HAP-1 (cell line): ENCODE data around the gene CDC42SE2.

ENCODE experiments used
- DNase-seq, 2 experiments: peaks; one replicate each; pipeline ENCODE4 v3.0.0-alpha.2; 2016 to 2020; ENCODE audit warnings: low spot score in 2 of 2
- H3K27me3 ChIP-seq: fragments of 250-450 bp; sonication (Bioruptor Pico); 2 replicates; pipeline ENCODE4 v1.5.1; 2020; ENCODE audit warnings: low read depth, mild to moderate bottlenecking, moderate library complexity
- H3K36me3 ChIP-seq: fragments of 250-450 bp; sonication (Bioruptor Pico); replicated peaks from 2 replicates; pipeline ENCODE4 v1.5.1; 2020; ENCODE audit warnings: mild to moderate bottlenecking
- H3K4me1 ChIP-seq: fragments of 250-450 bp; sonication (Bioruptor Pico); 2 replicates; pipeline ENCODE4 v1.5.1; 2020; ENCODE audit warnings: mild to moderate bottlenecking
- H3K4me3 ChIP-seq: fragments of 250-450 bp; sonication (Bioruptor Pico); 2 replicates; pipeline ENCODE4 v1.5.1; 2020; ENCODE audit warnings: mild to moderate bottlenecking, moderate library complexity
- H3K9me3 ChIP-seq: fragments of 250-450 bp; sonication (Bioruptor Pico); 2 replicates; pipeline ENCODE4 v1.5.1; 2020; ENCODE audit warnings: mild to moderate bottlenecking, moderate library complexity
- in situ Hi-C: fragments of 300-500 bp; cut with MboI; formaldehyde crosslinking; loops from 3 replicates; pipeline ENCODE4 v1.14.3; 2020; ENCODE audit warnings: low sequenced_read_pairs, inconsistent platforms, mixed read lengths

CDC42SE2 gene

DNA sequence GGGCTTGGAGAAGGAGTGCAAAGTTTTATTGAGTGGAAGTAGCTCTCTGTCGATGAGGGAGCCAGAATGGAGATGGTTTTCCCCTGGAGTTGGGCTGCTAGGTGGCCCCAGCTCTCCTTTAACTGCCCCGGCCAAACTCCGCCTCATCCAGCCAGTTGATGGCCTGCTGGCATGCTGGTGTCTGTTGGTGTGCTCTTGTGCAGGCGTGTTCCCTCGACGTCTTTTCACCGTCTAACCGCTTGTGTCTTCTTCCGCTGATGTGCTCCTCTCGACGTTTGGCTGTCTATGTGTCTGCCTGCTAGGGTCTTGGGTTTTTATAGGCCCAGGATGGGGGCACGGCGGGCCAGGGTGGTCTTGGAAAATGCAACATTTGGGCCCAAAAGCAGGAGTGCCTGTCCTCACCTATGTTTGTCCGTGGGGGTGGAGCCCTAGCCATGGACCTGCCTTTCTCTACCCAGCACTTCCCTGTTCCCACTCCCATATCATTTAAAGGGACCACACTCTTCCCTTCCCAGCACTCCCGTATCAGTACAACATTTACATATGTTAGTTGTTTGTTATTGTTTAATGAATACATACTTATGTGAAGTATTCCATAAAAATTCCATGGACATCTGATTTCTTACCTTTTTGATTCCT is 97.9 kb downstream of the CDC42SE2 start:
- no peak for DNase-seq
- Histone ChIP-seq H3K36me3 (peaks cover 10% of the 10 kb centered on the region), H3K27me3 (no peaks in the 10 kb centered on the region), H3K9me3 (no peaks in the 10 kb centered on the region), H3K4me3 (no peak overlapping the region), H3K4me1 (no peaks in the 10 kb centered on the region)
- in situ Hi-C loops = no loop called here

- Histone ChIP-seq H3K4me1 (no peaks in the 10 kb centered on the region), H3K36me3 (peaks cover 10% of the 10 kb centered on the region), H3K9me3 (no peaks in the 10 kb centered on the region), H3K4me3 (no peak overlapping the region), H3K27me3 (no peaks in the 10 kb centered on the region)
- DNase-seq = no peak
- in situ Hi-C loops = no loop called here
Measured at GRCh38 chr5:131363811-131364506, 100.1 kb downstream of the CDC42SE2 start.

GRCh38 chr5:131364507-131365050 is 100.7 kb downstream of the CDC42SE2 start:
- H3K27me3 ChIP-seq = no peaks in the 10 kb centered on the region
- peaks cover 2% of the 10 kb centered on the region for H3K4me1 ChIP-seq
- no peak for DNase-seq
- in situ Hi-C loops = no loop called here
- no peaks in the 10 kb centered on the region for H3K9me3 ChIP-seq
- peaks cover 9% of the 10 kb centered on the region for H3K36me3 ChIP-seq
- no peak overlapping the region for H3K4me3 ChIP-seq

- peaks cover 20% of the 10 kb centered on the region for H3K4me1 ChIP-seq
- 0 out of 2 replicates have a peak, but pooled peaks cover under 1% of the 10 kb centered on the region for H3K36me3 ChIP-seq
- no peaks in the 10 kb centered on the region for H3K9me3 ChIP-seq
- H3K27me3 ChIP-seq = no peaks in the 10 kb centered on the region
- no peak for DNase-seq
- H3K4me3 ChIP-seq = no peak overlapping the region
- in situ Hi-C loops = no loop called here
Measured at GRCh38 chr5:131366428-131366827, 102.6 kb downstream of the CDC42SE2 start.

- DNase-seq = no peak
- Histone ChIP-seq H3K9me3 (no peaks in the 10 kb centered on the region), H3K27me3 (no peaks in the 10 kb centered on the region), H3K36me3 (no peaks in the 10 kb centered on the region), H3K4me3 (no peak overlapping the region), H3K4me1 (peaks cover 21% of the 10 kb centered on the region)
- in situ Hi-C loops = no loop called here
Measured at GRCh38 chr5:131367219-131367860, 103.5 kb downstream of the CDC42SE2 start.

DNA sequence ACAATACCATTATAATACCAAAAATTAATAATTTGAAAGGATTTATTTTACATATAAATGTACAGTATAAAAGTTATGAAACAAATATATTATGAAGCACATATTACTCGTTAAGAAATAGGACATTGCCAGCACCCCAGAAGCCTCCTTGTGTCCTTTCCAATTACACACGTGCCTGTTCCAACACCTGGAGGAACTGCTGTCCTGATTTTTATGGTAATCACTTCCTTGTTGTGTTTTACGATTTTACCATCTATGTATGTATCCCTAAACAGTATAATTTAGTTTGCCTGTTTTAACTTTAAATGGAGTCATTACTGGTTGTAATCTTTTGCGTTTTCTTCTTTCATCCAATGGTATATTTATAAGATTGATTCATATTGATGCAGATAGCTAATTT is 105.0 kb downstream of the CDC42SE2 start:
- no peaks in the 10 kb centered on the region for H3K36me3 ChIP-seq
- H3K4me3 ChIP-seq = no peak overlapping the region
- H3K9me3 ChIP-seq = no peaks in the 10 kb centered on the region
- DNase-seq = no peak
- H3K27me3 ChIP-seq = no peaks in the 10 kb centered on the region
- in situ Hi-C loops = no loop called here
- peaks cover 21% of the 10 kb centered on the region for H3K4me1 ChIP-seq

DNA sequence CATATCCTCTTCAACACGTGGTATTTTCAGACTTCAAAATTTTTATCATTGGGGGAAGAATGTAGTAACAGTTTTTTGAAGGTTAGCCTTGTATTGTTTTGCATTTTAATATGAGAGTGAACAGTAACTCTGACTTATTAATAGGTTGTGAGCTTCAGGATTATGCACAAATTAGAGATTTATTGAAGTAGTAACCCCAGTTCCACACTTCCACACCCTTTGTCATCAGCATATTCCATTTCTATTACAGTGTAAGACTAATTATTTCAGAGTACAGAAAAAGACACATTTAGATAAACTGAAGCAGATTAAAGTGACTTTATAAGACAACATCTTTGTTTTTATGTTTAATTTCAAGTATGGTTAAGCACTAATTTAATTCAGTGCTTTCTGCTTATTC is 105.7 kb downstream of the CDC42SE2 start:
- Histone ChIP-seq H3K27me3 (no peaks in the 10 kb centered on the region), H3K4me3 (no peak overlapping the region), H3K9me3 (no peaks in the 10 kb centered on the region), H3K36me3 (no peaks in the 10 kb centered on the region), H3K4me1 (peaks cover 21% of the 10 kb centered on the region)
- in situ Hi-C loops = no loop called here
- DNase-seq = no peak

GRCh38 chr5:131371835-131372234 is 108.0 kb downstream of the CDC42SE2 start:
- DNase-seq = no peak
- Histone ChIP-seq H3K4me3 (no peak overlapping the region), H3K27me3 (no peaks in the 10 kb centered on the region), H3K36me3 (no peaks in the 10 kb centered on the region; the same call in 1 of the 2 replicates), H3K4me1 (peaks cover 21% of the 10 kb centered on the region), H3K9me3 (no peaks in the 10 kb centered on the region)
- in situ Hi-C loops = no loop called here

- no peak overlapping the region for H3K4me3 ChIP-seq
- H3K27me3 ChIP-seq = no peaks in the 10 kb centered on the region
- no peak for DNase-seq
- H3K36me3 ChIP-seq = no peaks in the 10 kb centered on the region; the same call in 1 of the 2 replicates
- H3K4me1 ChIP-seq = peaks cover 21% of the 10 kb centered on the region
- H3K9me3 ChIP-seq = no peaks in the 10 kb centered on the region
- in situ Hi-C loops = no loop called here
Measured at GRCh38 chr5:131373265-131373664, 109.4 kb downstream of the CDC42SE2 start.

- Histone ChIP-seq H3K4me3 (no peak overlapping the region), H3K36me3 (no peaks in the 10 kb centered on the region; the same call in 1 of the 2 replicates), H3K27me3 (no peaks in the 10 kb centered on the region), H3K4me1 (peaks cover 12% of the 10 kb centered on the region), H3K9me3 (no peaks in the 10 kb centered on the region)
- DNase-seq = no peak
- in situ Hi-C loops = loop anchor here (25.0 kb wide), 1 partner anchor 213 kb away; the partner anchor contains the start of genes HINT1 and LYRM7
Measured at GRCh38 chr5:131375351-131375750, 111.5 kb downstream of the CDC42SE2 start.

DNA sequence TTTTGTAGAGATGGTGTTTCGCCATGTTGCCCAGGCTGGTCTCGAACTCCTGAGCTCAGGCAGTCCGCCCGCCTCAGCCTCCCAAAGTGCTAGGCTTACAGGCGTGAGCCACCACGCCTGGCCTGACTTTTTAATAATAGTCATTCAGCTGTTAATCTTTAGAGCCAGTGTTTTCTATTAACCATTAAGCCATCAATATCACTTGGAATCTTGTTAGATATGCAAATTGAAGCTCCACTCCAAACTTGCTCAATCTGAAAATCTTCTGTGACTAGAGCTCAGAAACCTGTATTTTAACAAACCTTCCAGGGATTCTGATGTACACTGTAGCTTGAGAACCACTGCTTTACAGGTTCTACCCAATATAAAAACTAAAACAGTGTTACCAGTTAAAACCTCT is 113.5 kb downstream of the CDC42SE2 start:
- no peaks in the 10 kb centered on the region; the same call in 1 of the 2 replicates for H3K4me1 ChIP-seq
- in situ Hi-C loops = loop anchor here (25.0 kb wide), 1 partner anchor 215 kb away; the partner anchor contains the start of genes HINT1 and LYRM7

DNA sequence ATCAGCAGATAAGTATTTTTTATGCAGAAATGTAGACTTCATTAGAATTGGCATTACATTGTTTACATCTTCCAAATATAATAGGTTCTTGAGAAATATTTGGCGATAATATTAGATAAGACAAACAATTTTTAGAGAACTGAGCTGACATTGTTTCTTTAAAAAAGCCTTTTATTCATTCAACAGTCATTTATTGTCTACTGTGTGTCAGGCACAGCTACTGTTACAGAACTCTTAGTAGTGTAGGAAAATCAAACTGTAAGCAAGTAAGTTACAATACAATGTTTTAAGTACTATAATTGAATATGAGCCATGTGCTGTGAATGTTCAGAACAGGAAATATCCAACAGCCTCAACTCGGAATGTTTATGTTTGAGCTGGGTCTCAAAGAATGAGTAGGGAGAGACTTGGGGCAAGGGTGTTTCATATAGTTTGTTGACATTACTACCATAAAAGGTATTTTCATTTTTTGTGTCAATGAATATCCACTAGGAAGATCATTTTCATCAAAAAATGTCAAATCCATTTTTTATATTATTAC is 114.0 kb downstream of the CDC42SE2 start:
- Histone ChIP-seq H3K4me3 (no peak overlapping the region), H3K4me1 (no peaks in the 10 kb centered on the region; the same call in 1 of the 2 replicates), H3K27me3 (no peaks in the 10 kb centered on the region), H3K36me3 (no peaks in the 10 kb centered on the region; the same call in 1 of the 2 replicates), H3K9me3 (no peaks in the 10 kb centered on the region)
- no peak for DNase-seq
- in situ Hi-C loops = loop anchor here (25.0 kb wide), 1 partner anchor 216 kb away; the partner anchor contains the start of genes HINT1 and LYRM7

More for the DNA sequence above, 113.5 kb downstream of the CDC42SE2 start:
- H3K9me3 ChIP-seq = no peaks in the 10 kb centered on the region
- no peak for DNase-seq
- no peak overlapping the region for H3K4me3 ChIP-seq
- no peaks in the 10 kb centered on the region; the same call in 1 of the 2 replicates for H3K36me3 ChIP-seq
- no peaks in the 10 kb centered on the region for H3K27me3 ChIP-seq
